ENCODE measurements around the gene DDB1.

Gene DDB1

GRCh38 chr11:61293867-61294716 lies 38.8 kb downstream of the DDB1 start:
- peak overlapping the region; percentile 90 for H3K9ac ChIP-seq (ENCODE audit: insufficient read length)
- H3K36me3 ChIP-seq (ENCODE audit: insufficient read depth, low read length), result no peaks in the 10 kb centered on the region
- peak overlapping the region; percentile 19; the same call in 1 of the 2 replicates for H3K27ac ChIP-seq
- H3K4me3 ChIP-seq, result peak overlapping the region; percentile 93
- DNase-seq (ENCODE audit: low read depth, low spot score), result no peak
- TF ChIP-seq EZH2 (IDR thresholded peaks at IDR 0.05) (no peak), FOXP2 (optimal IDR thresholded peaks at IDR 0.05; ENCODE audit: control extremely low read depth, extremely low read length, insufficient read depth) (no peak), POLR2AphosphoS5 (IDR thresholded peaks at IDR 0.05; ENCODE audit: borderline replicate concordance, low read depth, low read length) (no peak; the same call in 1 of the 2 replicates)
- H3K9me3 ChIP-seq (ENCODE audit: low read depth, low read length), result no peaks in the 10 kb centered on the region

DNA sequence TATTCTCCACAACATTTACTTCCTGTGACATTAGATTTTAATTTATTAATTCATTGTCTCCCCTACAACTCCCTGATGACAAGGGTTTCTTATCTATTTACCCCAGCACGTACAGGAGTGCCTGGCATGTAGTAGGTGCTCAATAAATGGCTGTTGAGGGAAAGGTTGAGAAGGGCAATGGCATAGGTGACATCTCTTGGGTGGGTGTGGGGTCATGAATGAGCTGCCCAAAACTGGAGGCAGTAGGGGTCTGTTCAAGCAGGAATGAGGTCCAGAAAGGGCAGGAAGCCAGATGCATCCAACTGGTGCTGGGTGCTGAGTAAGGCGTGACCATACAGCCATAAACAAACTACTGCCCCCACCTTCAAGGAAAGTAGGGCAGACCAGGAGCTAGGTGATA lies 40.5 kb downstream of the DDB1 start:
- Histone ChIP-seq H3K4me3 (no peak overlapping the region), H3K9me3 (ENCODE audit: low read depth, low read length) (no peaks in the 10 kb centered on the region), H3K36me3 (ENCODE audit: insufficient read depth, low read length) (no peaks in the 10 kb centered on the region), H3K9ac (ENCODE audit: insufficient read length) (no peak overlapping the region), H3K27ac (no peak overlapping the region)
- TF ChIP-seq EZH2 (IDR thresholded peaks at IDR 0.05) (no peak), POLR2AphosphoS5 (IDR thresholded peaks at IDR 0.05; ENCODE audit: borderline replicate concordance, low read depth, low read length) (no peak), FOXP2 (optimal IDR thresholded peaks at IDR 0.05; ENCODE audit: control extremely low read depth, extremely low read length, insufficient read depth) (no peak)
- no peak for DNase-seq (ENCODE audit: low read depth, low spot score)

DNA sequence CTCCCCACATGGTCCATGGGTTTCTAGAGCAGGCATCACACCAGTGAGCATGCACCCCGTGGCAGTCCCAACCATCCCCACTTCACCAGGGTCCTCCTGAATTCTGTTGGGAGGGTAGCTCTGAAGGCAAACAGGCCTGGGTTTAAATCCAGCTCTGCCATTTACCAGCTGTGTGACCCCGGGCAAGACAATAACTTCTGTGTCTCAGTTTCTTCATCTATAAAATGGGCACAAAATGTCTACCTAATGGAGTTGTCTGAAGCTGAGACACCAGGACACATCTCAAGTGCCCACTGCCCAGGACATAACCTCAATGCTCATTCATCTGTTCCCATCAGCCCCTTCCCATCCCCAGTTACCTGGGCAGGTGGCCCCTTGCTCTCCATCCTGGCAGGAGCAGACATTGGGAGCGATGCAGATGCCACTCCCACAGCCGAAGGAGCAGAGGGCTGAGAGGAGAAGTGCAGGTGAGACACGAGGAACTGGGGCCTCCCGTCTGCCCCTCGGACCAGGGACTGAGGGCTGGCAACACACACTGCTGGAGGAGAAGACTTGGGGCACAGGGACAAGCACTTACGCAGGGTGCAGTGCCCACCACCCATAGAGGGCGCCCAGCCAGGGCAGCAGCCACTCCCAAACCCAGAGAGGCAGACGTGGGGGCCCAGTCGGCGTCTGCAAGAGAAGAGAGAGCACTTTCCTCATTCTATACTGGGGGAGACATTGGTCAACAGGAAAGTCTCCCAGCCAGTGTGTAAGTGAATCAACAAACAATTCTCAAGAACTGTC lies 41.8 kb downstream of the DDB1 start:
- TF ChIP-seq EZH2 (IDR thresholded peaks at IDR 0.05), result no peak
- TF ChIP-seq POLR2AphosphoS5 (IDR thresholded peaks at IDR 0.05; ENCODE audit: borderline replicate concordance, low read depth, low read length), result no peak
- no peak for TF ChIP-seq FOXP2 (optimal IDR thresholded peaks at IDR 0.05; ENCODE audit: control extremely low read depth, extremely low read length, insufficient read depth)
- Histone ChIP-seq H3K4me3 (no peak overlapping the region), H3K9ac (ENCODE audit: insufficient read length) (no peak overlapping the region), H3K36me3 (ENCODE audit: insufficient read depth, low read length) (no peaks in the 10 kb centered on the region; the same call in 1 of the 2 replicates), H3K27ac (no peak overlapping the region), H3K9me3 (ENCODE audit: low read depth, low read length) (no peaks in the 10 kb centered on the region)
- DNase-seq (ENCODE audit: low read depth, low spot score), result no peak

DNA sequence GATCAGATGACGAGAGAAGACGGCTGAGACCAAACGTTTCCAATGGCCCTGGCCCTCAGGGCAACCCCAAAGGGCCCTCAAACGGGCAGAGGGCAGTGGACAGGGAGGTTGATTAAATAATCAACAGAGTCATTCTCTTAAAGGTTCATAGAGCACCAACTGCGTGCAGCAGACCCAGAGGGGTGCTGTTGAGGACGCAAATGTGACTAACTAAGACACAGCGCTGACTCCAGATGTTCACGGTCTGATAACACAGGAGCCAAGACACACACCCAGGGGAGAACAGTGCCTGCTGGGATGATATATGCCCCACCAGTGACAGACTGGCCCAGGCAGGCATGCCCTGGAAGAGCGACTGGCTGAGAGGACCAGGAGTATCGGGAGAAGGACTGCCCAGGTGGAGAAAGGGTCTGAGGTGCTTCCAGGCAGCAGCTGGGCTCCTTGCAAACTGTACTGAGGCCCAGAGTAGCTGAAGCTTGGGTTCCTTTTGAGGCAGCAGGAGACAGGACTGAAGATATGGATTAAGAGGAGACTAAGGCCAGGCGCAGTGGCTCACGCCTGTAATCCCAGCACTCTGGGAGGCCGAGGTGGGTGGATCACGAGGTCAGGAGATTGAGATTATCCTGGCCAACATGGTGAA lies 45.4 kb downstream of the DDB1 start:
- no peak overlapping the region for H3K4me3 ChIP-seq
- no peak for TF ChIP-seq EZH2 (IDR thresholded peaks at IDR 0.05)
- TF ChIP-seq POLR2AphosphoS5 (IDR thresholded peaks at IDR 0.05; ENCODE audit: borderline replicate concordance, low read depth, low read length), result no peak
- no peak for TF ChIP-seq FOXP2 (optimal IDR thresholded peaks at IDR 0.05; ENCODE audit: control extremely low read depth, extremely low read length, insufficient read depth)
- H3K36me3 ChIP-seq (ENCODE audit: insufficient read depth, low read length), result no peaks in the 10 kb centered on the region; the same call in 1 of the 2 replicates
- no peak for DNase-seq (ENCODE audit: low read depth, low spot score)
- no peak overlapping the region for H3K27ac ChIP-seq
- no peaks in the 10 kb centered on the region for H3K9me3 ChIP-seq (ENCODE audit: low read depth, low read length)
- no peak overlapping the region for H3K9ac ChIP-seq (ENCODE audit: insufficient read length)

GRCh38 chr11:61283613-61284012 lies 49.3 kb downstream of the DDB1 start:
- no peak for TF ChIP-seq POLR2AphosphoS5 (IDR thresholded peaks at IDR 0.05; ENCODE audit: borderline replicate concordance, low read depth, low read length)
- no peak for TF ChIP-seq EZH2 (IDR thresholded peaks at IDR 0.05)
- no peak for DNase-seq (ENCODE audit: low read depth, low spot score)
- Histone ChIP-seq H3K36me3 (ENCODE audit: insufficient read depth, low read length) (no peaks in the 10 kb centered on the region; the same call in 1 of the 2 replicates), H3K9me3 (ENCODE audit: low read depth, low read length) (no peaks in the 10 kb centered on the region), H3K4me3 (no peak overlapping the region), H3K27ac (no peak overlapping the region), H3K9ac (ENCODE audit: insufficient read length) (no peak overlapping the region)

DNA sequence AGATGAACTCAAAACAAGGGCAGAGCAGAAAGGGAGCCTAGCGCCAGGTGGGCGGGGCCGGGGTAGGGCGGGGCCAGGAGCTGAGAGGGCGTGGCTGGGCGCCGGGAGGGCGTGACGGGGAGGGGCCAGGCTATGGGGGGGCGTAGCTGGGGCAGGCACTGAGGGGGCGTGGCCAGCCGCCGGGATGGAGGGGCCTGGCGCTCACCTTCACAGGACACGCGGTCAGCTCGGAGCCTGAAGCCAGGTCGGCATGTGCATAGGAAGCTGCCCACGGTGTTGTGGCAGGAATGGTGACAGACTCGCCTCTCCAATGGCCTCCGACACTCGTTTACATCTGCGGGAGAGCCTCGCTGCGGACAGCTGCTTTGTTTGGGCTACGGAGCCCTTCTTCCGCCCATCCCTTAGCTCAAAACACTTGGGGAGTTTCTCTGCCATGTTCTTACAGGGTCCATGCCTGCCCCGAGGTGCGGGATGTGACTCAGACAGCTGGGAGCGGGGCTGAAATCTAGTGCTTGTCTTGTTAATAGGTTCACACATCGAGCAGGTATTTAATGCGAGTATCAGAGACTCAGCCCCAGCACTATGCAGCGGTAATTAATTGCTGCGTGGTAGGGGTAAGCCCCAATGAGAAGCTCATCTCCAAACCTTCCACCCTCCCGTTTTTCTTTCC lies 51.2 kb downstream of the DDB1 start:
- Histone ChIP-seq H3K4me3 (no peak overlapping the region), H3K9ac (ENCODE audit: insufficient read length) (no peak overlapping the region), H3K27ac (no peak overlapping the region), H3K9me3 (ENCODE audit: low read depth, low read length) (no peaks in the 10 kb centered on the region), H3K36me3 (ENCODE audit: insufficient read depth, low read length) (no peaks in the 10 kb centered on the region; the same call in 1 of the 2 replicates)
- TF ChIP-seq FOXP2 (optimal IDR thresholded peaks at IDR 0.05; ENCODE audit: control extremely low read depth, extremely low read length, insufficient read depth), result no peak
- TF ChIP-seq POLR2AphosphoS5 (IDR thresholded peaks at IDR 0.05; ENCODE audit: borderline replicate concordance, low read depth, low read length), result no peak
- TF ChIP-seq EZH2 (IDR thresholded peaks at IDR 0.05), result no peak
- DNase-seq (ENCODE audit: low read depth, low spot score), result no peak

DNA sequence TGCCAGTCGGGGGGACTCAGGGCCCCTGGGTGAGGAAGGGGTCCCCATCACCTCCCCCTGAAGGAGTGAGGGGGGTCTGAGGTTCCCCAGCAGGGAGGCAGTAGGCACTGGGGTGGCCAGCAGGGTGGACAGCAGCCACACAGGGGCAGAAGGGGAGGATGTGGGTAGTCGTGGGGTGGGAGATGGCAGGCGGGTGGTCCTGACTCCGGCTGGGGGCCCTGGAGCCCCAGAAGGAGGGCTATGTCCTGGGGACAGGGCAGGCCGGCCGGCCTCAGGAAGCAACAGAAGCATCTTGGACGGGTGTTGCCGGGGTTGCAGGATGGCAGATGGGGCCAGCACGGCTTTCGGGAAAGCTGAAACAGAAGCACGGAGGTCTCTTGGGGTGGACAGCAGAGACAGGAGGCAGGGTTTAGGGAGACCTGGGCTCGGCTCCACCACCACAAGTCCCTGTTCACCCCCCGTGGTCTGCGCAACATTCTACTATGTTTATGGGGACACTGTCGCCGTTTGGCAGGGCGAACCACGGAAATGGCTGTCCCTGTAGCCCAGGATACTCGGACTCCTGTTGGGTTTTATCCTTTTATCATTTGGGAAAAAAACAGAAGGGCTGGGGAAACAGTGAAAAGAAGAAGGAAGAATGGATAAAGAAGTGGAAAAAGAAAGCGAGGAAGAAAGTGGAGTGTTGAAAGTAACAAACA lies 51.9 kb downstream of the DDB1 start:
- H3K4me3 ChIP-seq, result no peak overlapping the region

More for the DNA sequence above, 51.9 kb downstream of the DDB1 start:
- H3K9me3 ChIP-seq (ENCODE audit: low read depth, low read length), result no peaks in the 10 kb centered on the region
- no peak for DNase-seq (ENCODE audit: low read depth, low spot score)
- H3K9ac ChIP-seq (ENCODE audit: insufficient read length), result no peak overlapping the region
- no peak overlapping the region for H3K27ac ChIP-seq
- H3K36me3 ChIP-seq (ENCODE audit: insufficient read depth, low read length), result no peaks in the 10 kb centered on the region; the same call in 1 of the 2 replicates
- TF ChIP-seq POLR2AphosphoS5 (IDR thresholded peaks at IDR 0.05; ENCODE audit: borderline replicate concordance, low read depth, low read length) (no peak), EZH2 (IDR thresholded peaks at IDR 0.05) (no peak), FOXP2 (optimal IDR thresholded peaks at IDR 0.05; ENCODE audit: control extremely low read depth, extremely low read length, insufficient read depth) (no peak)

Data from SK-N-MC (cell line).